Activated naive CD4-positive, alpha-beta T cell treated with anti-CD3 and anti-CD28 coated beads, Interleukin-2, amount 50 U/mL, for 72 hours (primary cell): ENCODE data around the gene PRR36. TPM values are rescaled to one million over a fixed set of nuclear protein-coding genes. Genes with fewer than 3 reads are reported as not detected.
A peak's percentile ranks its signal among the peaks of the same experiment; 100 is the strongest.
"Not testable (repeated sequence)": the region's sequence is repeated elsewhere in the genome, so short reads cannot be mapped to it uniquely, and the experiment has no call there.

Experiments used
- ATAC-seq, 2 donors: fragments of 150-1000 bp; cut with Tn5 transposase; 2 replicates each; pipeline ENCODE4 v1.10.0; 2021; ENCODE audit warnings: mild to moderate bottlenecking in 2 of 2, moderate library complexity in 2 of 2
- DNase-seq, 2 donors: peaks; one replicate each; pipeline ENCODE4 v3.0.0; 2021 to 2022; ENCODE audit warnings: low spot score in 2 of 2
- H3K27ac Mint-ChIP-seq, 2 donors: one replicate each; pipeline ENCODE4 v1.8.0; 2022; ENCODE audit warnings: mild to moderate bottlenecking in 2 of 2, mixed read lengths in 2 of 2
- H3K36me3 Mint-ChIP-seq, 2 donors: one replicate each; pipeline ENCODE4 v1.8.0; 2022; ENCODE audit warnings: mixed read lengths in 2 of 2
- H3K9me3 Mint-ChIP-seq, 2 donors: one replicate each; pipeline ENCODE4 v1.8.0; 2022; ENCODE audit warnings: mixed read lengths in 2 of 2
- total RNA-seq, 2 donors: library from RNA; stranded (reverse); gene quantifications; one replicate each; pipeline ENCODE4 v1.2.3, GENCODE V29; 2022

Gene PRR36
- total RNA-seq, 2 donors from 2014 or later = 0.20 to 0.97 TPM

DNA sequence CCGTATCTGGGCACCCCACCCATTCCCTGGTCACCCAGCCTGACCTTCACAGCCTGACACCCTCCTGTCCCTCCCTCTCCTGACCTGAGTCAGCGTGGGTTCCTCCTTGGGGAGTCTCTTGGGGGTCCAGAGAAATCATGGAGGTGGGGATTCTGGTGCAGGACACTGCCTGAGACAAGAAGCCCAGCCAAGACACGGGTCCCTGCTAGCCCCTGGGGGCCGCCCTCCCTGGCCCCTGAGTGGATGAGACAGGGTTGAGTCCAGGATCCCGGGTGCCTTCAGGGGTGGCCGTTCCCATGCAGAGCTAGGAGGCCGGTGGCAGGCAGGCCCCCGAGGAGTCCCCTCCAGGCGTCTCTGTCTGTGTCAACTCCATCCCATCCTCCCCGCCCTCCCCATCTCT lies 31.1 kb upstream of the PRR36 start:
- ATAC-seq = no peak
- peak overlapping the region; percentile 95 to 96 for H3K27ac Mint-ChIP-seq
- DNase-seq = peak in 1 of 2 donors; percentile 60

DNA sequence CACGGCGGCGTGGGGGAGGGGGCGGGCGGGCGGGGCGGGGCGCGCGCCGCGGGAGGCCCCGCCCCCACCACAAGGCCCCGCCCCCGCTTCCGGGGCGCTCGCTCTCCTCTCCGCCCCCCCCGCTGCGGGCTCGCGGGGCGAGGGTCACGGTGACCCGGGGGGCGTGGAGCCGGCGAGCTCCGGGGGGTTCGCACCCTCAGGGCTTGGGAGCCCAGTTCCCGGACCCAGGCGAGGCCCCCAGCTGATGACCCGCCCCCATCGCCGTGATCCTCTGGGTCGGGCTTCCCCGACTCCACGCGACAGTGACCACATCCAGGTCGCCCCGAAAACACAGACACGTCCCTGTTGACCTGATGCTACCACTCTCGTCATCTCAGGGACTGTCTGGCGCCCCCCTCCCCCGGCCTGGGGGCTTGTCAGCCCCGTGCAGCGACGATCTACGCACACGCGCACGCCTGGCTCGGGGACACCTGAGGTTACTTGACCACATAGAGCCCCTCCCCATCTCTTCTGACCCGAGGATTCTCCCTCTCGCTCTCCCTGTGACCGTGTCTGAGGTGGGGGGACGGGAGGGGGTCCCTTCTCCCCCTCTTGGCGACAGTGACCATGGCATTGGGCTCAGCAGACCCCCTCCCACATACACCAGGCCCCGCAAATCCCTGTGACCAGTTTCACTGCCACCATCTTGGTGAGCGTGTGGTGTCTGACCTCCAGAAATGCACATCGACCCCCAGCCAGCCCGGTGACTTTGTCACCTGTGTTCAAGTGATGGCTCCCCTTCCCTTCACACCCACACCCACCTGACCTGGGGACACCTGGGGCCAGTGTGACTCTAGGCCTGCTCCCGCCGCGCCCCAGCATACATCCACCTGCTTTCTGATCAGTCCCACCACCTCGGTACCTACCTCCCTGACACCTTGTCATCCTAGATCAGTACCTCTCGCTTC lies 30.2 kb upstream of the PRR36 start:
- Mint-ChIP-seq H3K36me3 (peaks cover 10% of the 10 kb centered on the region in 2 donors), H3K27ac (peak overlapping the region; percentile 95 to 96), H3K9me3 (no peaks in the 10 kb centered on the region)
- peak in 1 of 2 donors; percentile 66 for DNase-seq
- peak; percentile 62 for ATAC-seq

More for the DNA sequence above, 31.1 kb upstream of the PRR36 start:
- Mint-ChIP-seq H3K36me3 (peaks cover 10% of the 10 kb centered on the region in 2 donors), H3K9me3 (no peaks in the 10 kb centered on the region)

DNA sequence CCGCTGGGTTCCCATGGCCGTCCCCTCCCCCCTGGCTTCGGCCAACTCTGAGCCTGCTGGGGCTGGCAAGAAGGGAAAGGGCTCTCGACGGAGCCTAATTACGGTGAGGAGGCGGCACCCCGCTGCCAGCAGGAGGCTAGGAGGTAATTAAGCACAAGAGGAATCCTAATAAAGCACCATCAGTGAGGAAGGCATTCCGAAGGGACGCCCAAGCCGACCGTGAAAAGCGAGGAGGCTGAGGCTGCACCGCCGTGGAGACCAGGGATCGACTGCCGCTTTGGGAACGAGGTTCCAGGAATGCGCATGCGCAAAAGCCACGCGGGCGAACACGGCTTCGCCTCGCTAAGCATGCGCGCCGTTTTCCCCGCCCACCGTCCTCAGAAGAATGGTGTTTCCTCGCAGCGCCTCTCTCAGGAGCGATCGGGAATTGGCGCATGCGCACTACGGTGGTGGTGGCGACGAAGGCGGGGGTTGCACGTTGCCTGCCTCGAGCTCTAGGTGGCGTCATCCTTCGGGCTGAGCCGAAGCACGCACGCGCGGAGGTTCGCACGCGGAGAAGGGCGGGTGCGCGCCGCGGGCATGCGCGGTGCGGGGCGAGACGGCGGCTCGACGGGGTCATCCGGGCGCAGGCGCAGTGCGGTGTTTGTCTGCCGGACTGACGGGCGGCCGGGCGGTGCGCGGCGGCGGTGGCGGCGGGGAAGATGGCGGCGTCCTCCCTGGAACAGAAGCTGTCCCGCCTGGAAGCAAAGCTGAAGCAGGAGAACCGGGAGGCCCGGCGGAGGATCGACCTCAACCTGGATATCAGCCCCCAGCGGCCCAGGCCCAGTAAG lies 29.3 kb upstream of the PRR36 start, which contains the start of gene MAP2K7:
TSS of gene MAP2K7 (plus strand) at position 634 of the 830 bp plus-strand sequence. CDS start at position 702, 68 bp downstream.
- Mint-ChIP-seq H3K9me3 (no peaks in the 10 kb centered on the region), H3K27ac (peak within 1 kb of the TSS; percentile 96 to 97), H3K36me3 (peaks cover 10% of the 10 kb centered on the region in 2 donors)
- ATAC-seq (peak; percentile 80 to 86), DNase-seq (peak; percentile 100)

DNA sequence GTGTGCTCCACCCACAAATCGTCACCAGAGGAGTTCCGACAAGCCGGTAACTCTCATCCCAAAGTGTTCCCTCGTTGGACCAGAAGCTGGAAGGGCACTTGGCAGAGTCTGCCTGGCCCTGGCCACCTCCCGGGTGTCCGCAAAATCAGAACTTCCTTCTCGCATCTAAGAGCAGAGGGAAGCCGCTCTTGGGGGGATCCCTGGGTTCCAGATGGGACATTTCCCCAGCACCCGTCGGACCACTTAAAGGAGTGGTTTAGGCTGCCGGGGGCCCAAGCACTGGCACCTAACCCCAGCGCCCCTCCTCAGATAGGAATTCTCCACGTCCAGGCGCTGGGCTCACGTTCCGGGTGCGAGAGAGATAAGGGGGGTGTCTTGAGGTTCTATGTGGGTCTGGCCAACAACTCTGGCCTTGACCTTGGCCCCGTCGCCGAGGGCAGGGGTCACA lies 28.6 kb upstream of the PRR36 start:
- peaks cover 10% of the 10 kb centered on the region in 2 donors for H3K36me3 Mint-ChIP-seq
- DNase-seq (no peak), ATAC-seq (no peak)
- no peaks in the 10 kb centered on the region for H3K9me3 Mint-ChIP-seq
- H3K27ac Mint-ChIP-seq = peak overlapping the region; percentile 96 to 97

GRCh38 chr19:7901337-7901736 lies 27.1 kb upstream of the PRR36 start:
- Mint-ChIP-seq H3K36me3 (peaks cover 10% of the 10 kb centered on the region in 2 donors), H3K27ac (no peak overlapping the region), H3K9me3 (no peaks in the 10 kb centered on the region)
- ATAC-seq (no peak), DNase-seq (no peak)

GRCh38 chr19:7900931-7901330 lies 26.7 kb upstream of the PRR36 start:
- ATAC-seq (no peak), DNase-seq (no peak)
- H3K27ac Mint-ChIP-seq = no peak overlapping the region
- peaks cover 10% of the 10 kb centered on the region in 2 donors for H3K36me3 Mint-ChIP-seq
- no peaks in the 10 kb centered on the region for H3K9me3 Mint-ChIP-seq

- H3K36me3 Mint-ChIP-seq = peaks cover 10% of the 10 kb centered on the region in 2 donors
- H3K27ac Mint-ChIP-seq = no peak overlapping the region
- DNase-seq (no peak), ATAC-seq (no peak)
- H3K9me3 Mint-ChIP-seq = no peaks in the 10 kb centered on the region
Observed at GRCh38 chr19:7900401-7900870, 26.2 kb upstream of the PRR36 start.

DNA sequence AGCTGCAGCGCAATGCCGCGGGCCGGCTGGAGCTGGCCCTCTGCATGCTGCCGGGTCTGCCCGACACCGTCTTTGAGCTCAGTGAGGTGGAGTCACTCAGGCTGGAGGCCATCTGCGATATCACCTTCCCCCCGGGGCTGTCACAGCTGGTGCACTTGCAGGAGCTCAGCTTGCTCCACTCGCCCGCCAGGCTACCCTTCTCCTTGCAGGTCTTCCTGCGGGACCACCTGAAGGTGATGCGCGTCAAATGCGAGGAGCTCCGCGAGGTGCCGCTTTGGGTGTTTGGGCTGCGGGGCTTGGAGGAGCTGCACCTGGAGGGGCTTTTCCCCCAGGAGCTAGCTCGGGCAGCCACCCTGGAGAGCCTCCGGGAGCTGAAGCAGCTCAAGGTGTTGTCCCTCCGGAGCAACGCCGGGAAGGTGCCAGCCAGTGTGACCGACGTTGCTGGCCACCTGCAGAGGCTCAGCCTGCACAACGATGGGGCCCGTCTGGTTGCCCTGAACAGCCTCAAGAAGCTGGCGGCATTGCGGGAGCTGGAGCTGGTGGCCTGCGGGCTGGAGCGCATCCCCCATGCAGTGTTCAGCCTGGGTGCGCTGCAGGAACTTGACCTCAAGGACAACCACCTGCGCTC lies 25.7 kb upstream of the PRR36 start:
- H3K9me3 Mint-ChIP-seq = no peaks in the 10 kb centered on the region
- no peak for ATAC-seq
- H3K36me3 Mint-ChIP-seq = peaks cover 5% of the 10 kb centered on the region in 2 donors
- DNase-seq = no peak
- H3K27ac Mint-ChIP-seq = no peak overlapping the region

DNA sequence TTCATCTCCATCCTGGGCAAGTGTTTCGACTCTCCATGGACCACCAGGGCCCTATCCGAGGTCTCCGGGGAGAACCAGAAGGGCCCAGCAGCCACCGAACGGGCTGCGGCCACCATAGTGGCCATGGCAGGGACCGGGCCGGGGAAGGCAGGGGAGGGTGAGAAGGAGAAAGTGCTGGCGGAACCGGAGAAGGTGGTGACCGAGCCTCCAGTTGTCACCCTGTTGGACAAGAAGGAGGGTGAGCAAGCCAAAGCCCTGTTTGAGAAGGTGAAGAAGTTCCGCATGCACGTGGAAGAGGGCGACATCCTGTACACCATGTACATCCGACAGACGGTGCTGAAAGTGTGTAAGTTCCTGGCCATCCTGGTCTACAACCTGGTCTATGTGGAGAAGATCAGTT lies 24.8 kb upstream of the PRR36 start:
- DNase-seq (no peak), ATAC-seq (no peak)
- Mint-ChIP-seq H3K27ac (no peak overlapping the region), H3K36me3 (no peaks in the 10 kb centered on the region), H3K9me3 (no peaks in the 10 kb centered on the region)

GRCh38 chr19:7897292-7897691 lies 23.1 kb upstream of the PRR36 start:
- Mint-ChIP-seq H3K9me3 (no peaks in the 10 kb centered on the region), H3K27ac (no peak overlapping the region), H3K36me3 (no peaks in the 10 kb centered on the region)
- DNase-seq = no peak
- ATAC-seq = no peak

GRCh38 chr19:7895565-7895964 lies 21.4 kb upstream of the PRR36 start:
- DNase-seq (no peak), ATAC-seq (no peak)
- Mint-ChIP-seq H3K27ac (no peak overlapping the region), H3K9me3 (no peaks in the 10 kb centered on the region), H3K36me3 (no peaks in the 10 kb centered on the region)

- no peaks in the 10 kb centered on the region for H3K9me3 Mint-ChIP-seq
- DNase-seq (no peak), ATAC-seq (no peak)
- H3K36me3 Mint-ChIP-seq = no peaks in the 10 kb centered on the region
- no peak overlapping the region for H3K27ac Mint-ChIP-seq
Observed at GRCh38 chr19:7894612-7895309, 20.6 kb upstream of the PRR36 start.

- H3K36me3 Mint-ChIP-seq, DNase-seq, H3K9me3 Mint-ChIP-seq, H3K27ac Mint-ChIP-seq, ATAC-seq: not testable (repeated sequence)
Observed at GRCh38 chr19:7893362-7894101, 19.3 kb upstream of the PRR36 start.

GRCh38 chr19:7888826-7889217 lies 14.6 kb upstream of the PRR36 start:
- DNase-seq (no peak), ATAC-seq (no peak)
- Mint-ChIP-seq H3K27ac (no peak overlapping the region), H3K9me3 (no peaks in the 10 kb centered on the region), H3K36me3 (no peaks in the 10 kb centered on the region)

DNA sequence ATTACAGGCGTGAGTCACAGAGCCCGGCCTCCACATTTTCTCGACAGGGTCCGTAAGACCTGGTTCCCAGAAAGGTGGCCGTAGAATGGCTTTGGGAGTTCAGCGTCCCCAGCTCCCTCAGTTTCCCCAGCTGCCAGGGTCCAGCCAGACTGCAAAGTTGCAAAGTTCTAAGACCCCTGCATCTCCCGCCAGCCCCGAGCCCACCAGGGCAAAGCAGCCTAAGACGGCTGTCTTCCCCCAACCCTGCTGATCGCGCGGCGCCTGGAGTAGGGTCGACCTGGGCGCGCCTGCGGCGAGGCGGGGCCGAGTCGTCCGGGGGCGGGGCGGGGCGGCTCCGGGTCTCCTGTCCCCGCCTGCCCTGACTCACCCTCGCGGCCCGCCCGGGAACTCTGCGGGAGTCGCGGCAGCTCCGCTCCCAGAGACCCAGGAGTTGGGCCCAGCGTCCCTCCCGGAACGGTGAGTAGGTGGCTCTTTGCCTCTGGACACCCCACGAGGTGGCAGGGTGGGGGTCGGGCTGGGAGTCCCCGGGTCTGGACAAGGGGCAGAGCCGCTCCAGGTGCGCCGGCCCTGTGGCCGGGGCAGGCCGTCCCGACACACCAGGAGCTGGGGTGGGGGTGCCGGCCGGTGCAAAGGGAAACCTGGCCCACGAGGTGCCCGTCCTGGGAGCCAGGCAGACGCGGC lies 14.1 kb upstream of the PRR36 start, which contains the start of gene LRRC8E:
TSS of gene LRRC8E (plus strand) at position 366 of the 681 bp plus-strand sequence. CDS start 7,094 bp downstream, outside the sequence.
- no peak within 1 kb of the TSS for H3K27ac Mint-ChIP-seq
- ATAC-seq = peak; percentile 59 to 98
- H3K9me3 Mint-ChIP-seq = no peaks in the 10 kb centered on the region
- DNase-seq = peak in 1 of 2 donors; percentile 62
- no peaks in the 10 kb centered on the region for H3K36me3 Mint-ChIP-seq
